GM21360 (cell line): ENCODE measurements around the gene PARVA.

Source experiments
- ATAC-seq: cut with Tn5 transposase; IDR thresholded peaks from one replicate; pipeline ENCODE4 v1.9.1; 2021; ENCODE audit warnings: mild to moderate bottlenecking, moderate library complexity; ENCODE audit not compliant: unreplicated experiment

Gene PARVA

GRCh38 chr11:12581923-12582322 lies 204.6 kb downstream of the PARVA start:
- ATAC-seq: no peak
